ENCODE results near the gene PRC1.

Gene PRC1

DNA sequence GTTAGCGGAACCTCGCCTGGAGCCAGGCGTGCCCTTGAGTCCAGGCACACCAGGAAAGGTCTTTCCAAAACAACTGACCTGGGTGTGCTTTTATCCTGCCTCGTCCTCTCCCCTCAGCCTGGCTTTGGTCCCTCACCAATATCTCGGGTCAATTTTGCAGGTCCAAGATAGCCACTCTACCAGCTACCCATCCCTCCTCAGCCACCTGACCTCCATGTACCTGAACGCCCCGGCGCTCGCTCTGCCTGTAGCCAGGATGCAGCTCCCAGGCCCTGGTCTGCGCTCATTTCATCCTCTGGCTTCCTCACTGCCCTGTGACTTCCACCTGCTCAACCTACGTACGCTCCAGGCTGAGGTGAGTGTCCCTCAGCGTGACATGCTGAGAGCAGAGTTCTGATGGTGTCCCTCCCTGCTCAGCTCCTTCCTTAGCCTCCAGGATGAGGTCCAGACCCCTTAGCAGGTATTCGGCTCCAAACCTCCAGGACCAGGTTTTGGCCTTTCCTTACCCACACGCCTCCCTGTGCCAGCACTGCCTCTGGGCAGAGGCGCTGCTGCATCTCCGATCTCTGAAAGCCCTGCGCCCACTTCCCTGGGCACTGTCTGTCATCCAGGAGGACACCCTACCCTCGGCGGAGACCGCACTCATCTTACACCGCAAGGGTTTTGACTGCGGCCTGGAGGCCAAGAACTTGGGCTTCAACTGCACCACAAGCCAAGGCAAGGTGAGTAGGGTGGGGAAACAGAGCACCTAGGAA is 76.1 kb downstream of the PRC1 start:
- TF ChIP-seq, protein P1, sequence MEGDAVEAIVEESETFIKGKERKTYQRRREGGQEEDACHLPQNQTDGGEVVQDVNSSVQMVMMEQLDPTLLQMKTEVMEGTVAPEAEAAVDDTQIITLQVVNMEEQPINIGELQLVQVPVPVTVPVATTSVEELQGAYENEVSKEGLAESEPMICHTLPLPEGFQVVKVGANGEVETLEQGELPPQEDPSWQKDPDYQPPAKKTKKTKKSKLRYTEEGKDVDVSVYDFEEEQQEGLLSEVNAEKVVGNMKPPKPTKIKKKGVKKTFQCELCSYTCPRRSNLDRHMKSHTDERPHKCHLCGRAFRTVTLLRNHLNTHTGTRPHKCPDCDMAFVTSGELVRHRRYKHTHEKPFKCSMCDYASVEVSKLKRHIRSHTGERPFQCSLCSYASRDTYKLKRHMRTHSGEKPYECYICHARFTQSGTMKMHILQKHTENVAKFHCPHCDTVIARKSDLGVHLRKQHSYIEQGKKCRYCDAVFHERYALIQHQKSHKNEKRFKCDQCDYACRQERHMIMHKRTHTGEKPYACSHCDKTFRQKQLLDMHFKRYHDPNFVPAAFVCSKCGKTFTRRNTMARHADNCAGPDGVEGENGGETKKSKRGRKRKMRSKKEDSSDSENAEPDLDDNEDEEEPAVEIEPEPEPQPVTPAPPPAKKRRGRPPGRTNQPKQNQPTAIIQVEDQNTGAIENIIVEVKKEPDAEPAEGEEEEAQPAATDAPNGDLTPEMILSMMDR (conservative IDR thresholded peaks at IDR 0.05; ENCODE audit: low read depth, low read length), result no peak

DNA sequence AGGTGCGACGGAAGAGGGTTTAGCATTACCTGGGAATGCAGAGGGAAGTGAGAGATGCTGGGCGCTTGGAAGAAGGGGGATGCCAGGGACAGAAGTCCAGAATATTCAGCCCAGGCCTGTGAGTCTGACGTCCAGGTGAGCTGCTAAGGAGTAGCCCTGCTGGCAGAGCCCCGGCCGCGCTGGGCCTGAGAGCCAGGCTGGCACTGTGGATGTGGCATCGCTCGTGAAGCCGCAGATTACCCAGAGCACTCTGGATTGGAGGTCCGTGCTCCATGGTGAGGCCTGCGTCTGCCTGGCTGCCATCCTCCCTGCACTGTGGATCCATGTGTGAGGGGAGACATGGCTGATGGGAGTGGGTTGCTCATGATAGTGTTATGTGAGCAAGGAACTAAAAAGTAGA is 76.8 kb downstream of the PRC1 start:
- no peak for DNase-seq (ENCODE audit: low read depth)
- H3K4me3 ChIP-seq (ENCODE audit: low read depth, low read length), result no peak overlapping the region
- TF ChIP-seq, protein P1 (conservative IDR thresholded peaks at IDR 0.05; ENCODE audit: low read depth, low read length), result no peak

More for the DNA sequence above, 76.1 kb downstream of the PRC1 start:
- no peak for DNase-seq (ENCODE audit: low read depth)
- no peak overlapping the region for H3K4me3 ChIP-seq (ENCODE audit: low read depth, low read length)

- TF ChIP-seq, protein P1 (conservative IDR thresholded peaks at IDR 0.05; ENCODE audit: low read depth, low read length), result no peak
- no peak overlapping the region for H3K4me3 ChIP-seq (ENCODE audit: low read depth, low read length)
- DNase-seq (ENCODE audit: low read depth), result no peak
Measured at GRCh38 chr15:90916461-90916860, 77.9 kb downstream of the PRC1 start.
